NB4 (cell line): ENCODE measurements around the gene SURF6.

Source experiments
- DNase-seq: peaks from one replicate; pipeline ENCODE4 v3.0.0; 2010; ENCODE audit warnings: low read depth
- H3K4me3 ChIP-seq: one replicate; pipeline ENCODE4 v1.5.1; 2011; ENCODE audit warnings: mild to moderate bottlenecking, low read depth, low read length, moderate library complexity
- CTCF ChIP-seq: IDR thresholded peaks from one replicate; pipeline ENCODE4 v1.5.1; 2012; ENCODE audit warnings: low read depth, low read length
- MAX ChIP-seq: IDR thresholded peaks from 2 replicates; pipeline ENCODE4 v1.6.1; 2011; ENCODE audit warnings: low read depth, low read length
- MYC ChIP-seq: IDR thresholded peaks from 2 replicates; pipeline ENCODE4 v1.6.1; 2011; ENCODE audit warnings: low read depth, low read length
- POLR2A ChIP-seq: IDR thresholded peaks from 2 replicates; pipeline ENCODE4 v1.6.1; 2011; ENCODE audit warnings: mild to moderate bottlenecking; ENCODE audit not compliant: insufficient read length; ENCODE audit errors: extremely low read depth

Gene SURF6

GRCh38 chr9:133369933-133370332 is 33.9 kb upstream of the SURF6 start:
- TF ChIP-seq CTCF (no peak), MYC (no peak), MAX (no peak), POLR2A (no peak)
- DNase-seq, result no peak
- H3K4me3 ChIP-seq, result no peak overlapping the region

- TF ChIP-seq CTCF (no peak), MAX (no peak), MYC (no peak), POLR2A (no peak)
- no peak overlapping the region for H3K4me3 ChIP-seq
- no peak for DNase-seq
Measured at GRCh38 chr9:133369422-133369821, 33.4 kb upstream of the SURF6 start.

- no peak for TF ChIP-seq MYC
- TF ChIP-seq CTCF, result no peak
- no peak for TF ChIP-seq MAX
- no peak for TF ChIP-seq POLR2A
- H3K4me3 ChIP-seq, result no peak overlapping the region
- no peak for DNase-seq
Measured at GRCh38 chr9:133368249-133368881, 32.4 kb upstream of the SURF6 start.

- H3K4me3 ChIP-seq, result no peak overlapping the region
- DNase-seq, result no peak
- TF ChIP-seq CTCF (no peak), MAX (no peak), POLR2A (no peak), MYC (no peak)
Measured at GRCh38 chr9:133367778-133368177, 31.8 kb upstream of the SURF6 start.

- no peak for DNase-seq
- TF ChIP-seq MAX (no peak), POLR2A (no peak), CTCF (no peak), MYC (no peak)
- no peak overlapping the region for H3K4me3 ChIP-seq
Measured at GRCh38 chr9:133367221-133367620, 31.2 kb upstream of the SURF6 start.

- DNase-seq, result no peak
- H3K4me3 ChIP-seq, result no peak overlapping the region
- no peak for TF ChIP-seq CTCF
- no peak for TF ChIP-seq MAX
- TF ChIP-seq POLR2A, result no peak
- TF ChIP-seq MYC, result no peak
Measured at GRCh38 chr9:133366435-133366834, 30.4 kb upstream of the SURF6 start.
